COLO829 (cell line): ENCODE results near the gene B4GALT4.

ENCODE experiments used
- DNase-seq: peaks from one replicate; pipeline ENCODE4 v3.0.0; 2012; ENCODE audit warnings: low spot score

B4GALT4 gene

GRCh38 chr3:119237299-119237698, 3.4 kb downstream of the B4GALT4 start:
- DNase-seq: no peak

DNA sequence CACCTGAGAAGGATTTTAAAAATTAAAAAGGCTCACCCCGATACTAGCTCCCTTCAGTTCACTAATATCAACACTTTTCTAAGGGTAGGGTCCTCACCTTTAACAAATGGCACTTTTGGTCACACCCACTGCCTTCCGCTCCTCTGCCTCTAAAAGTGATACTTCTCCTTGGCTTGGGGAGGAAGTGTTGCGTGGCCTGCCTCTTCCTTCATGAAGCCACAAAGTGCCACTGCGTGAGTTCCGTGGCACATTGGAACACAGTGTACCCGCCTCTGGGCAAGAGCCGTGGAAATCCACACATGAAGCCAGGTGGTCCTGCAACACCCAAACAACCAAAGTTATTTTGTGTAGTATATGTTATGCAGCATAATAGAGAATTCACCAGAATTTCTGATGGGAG, 3.9 kb downstream of the B4GALT4 start:
- no peak for DNase-seq

- DNase-seq: no peak
Observed at GRCh38 chr3:119235151-119235550, 5.5 kb downstream of the B4GALT4 start.

GRCh38 chr3:119234610-119235009, 6.1 kb downstream of the B4GALT4 start:
- DNase-seq: no peak

- DNase-seq: no peak
Observed at GRCh38 chr3:119230745-119231144, 9.9 kb downstream of the B4GALT4 start.

GRCh38 chr3:119230071-119230470, 10.6 kb downstream of the B4GALT4 start:
- DNase-seq: peak; percentile 32

DNA sequence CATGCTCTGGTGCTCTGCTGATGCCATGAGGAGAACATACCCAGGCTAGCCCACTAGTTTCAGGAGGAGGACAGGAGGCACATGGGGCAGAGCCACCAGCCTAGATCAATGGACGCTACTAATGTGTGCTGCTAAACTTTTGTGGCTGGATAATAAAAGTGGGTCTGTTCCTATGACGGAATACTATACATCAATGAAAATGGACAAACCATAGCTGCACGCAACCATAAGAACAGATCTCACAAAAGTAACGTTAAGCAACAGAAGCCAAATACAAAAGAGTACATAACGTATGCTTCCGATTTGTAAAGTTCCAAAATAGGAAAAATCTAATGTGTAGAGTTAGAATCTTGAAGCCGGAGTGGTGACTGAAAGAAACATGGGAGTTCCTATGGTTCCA, 11.5 kb downstream of the B4GALT4 start:
- no peak for DNase-seq

GRCh38 chr3:119228373-119229145, 12.1 kb downstream of the B4GALT4 start:
- DNase-seq: no peak

DNA sequence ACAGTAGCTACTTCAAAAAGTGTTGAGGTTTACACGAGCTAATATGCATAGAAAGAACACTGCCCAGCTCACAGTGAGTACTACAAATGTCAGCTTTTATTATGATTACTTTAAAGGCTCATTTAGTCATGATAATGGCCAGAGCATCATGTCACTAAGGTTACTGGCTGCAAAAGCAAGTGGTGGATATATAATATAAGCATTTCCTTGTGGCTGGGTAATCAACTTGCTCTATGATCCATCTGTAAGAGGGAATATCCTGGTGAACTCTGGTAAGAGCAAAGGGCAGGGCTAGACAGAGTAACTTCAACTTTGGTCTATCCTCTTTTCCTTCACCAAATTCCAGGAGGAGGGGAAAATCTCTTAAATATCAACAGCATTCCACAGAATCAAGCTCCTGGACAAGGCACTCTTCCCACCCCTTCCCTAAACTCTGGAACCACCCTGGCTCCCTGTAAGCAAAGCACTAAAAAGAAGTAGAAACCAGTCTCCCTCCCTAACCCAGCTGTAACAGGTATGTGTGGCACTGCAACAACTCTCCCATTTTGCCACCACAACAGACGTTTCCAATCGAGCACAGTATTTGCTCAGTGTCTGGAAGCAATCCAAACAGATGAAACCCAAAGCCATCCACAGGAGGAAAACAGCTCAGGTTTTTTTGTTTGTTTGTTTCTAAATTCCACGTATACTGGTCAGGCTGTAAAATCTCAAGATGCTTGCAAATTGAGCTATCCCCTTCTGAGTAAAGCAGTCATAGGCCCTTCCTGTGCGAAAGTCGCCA, 13.4 kb downstream of the B4GALT4 start:
- no peak for DNase-seq

- DNase-seq: no peak
Observed at GRCh38 chr3:119225121-119225520, 15.6 kb downstream of the B4GALT4 start.

- DNase-seq: no peak
Observed at GRCh38 chr3:119223511-119223910, 17.2 kb downstream of the B4GALT4 start.

DNA sequence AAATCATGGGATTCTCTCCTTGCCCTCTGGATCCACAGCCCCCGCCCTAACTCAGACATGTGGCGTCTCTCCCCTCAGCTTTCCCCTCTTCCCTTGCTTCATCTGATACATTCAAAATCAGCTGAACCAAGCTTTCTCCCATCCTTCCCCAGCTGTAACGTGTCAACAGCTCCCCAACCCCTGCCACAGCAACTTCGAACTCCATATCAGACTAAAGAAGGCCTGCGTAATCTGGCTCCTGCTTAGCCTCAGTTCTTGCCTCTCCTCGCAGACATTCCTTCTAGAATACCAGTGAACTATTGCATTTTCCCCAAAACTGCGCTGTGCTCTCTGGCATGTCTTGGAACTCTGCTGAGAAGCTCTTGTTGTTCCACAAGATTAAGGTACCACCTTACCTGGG, 18.3 kb downstream of the B4GALT4 start:
- no peak for DNase-seq

GRCh38 chr3:119221779-119222320, 18.8 kb downstream of the B4GALT4 start:
- no peak for DNase-seq

DNA sequence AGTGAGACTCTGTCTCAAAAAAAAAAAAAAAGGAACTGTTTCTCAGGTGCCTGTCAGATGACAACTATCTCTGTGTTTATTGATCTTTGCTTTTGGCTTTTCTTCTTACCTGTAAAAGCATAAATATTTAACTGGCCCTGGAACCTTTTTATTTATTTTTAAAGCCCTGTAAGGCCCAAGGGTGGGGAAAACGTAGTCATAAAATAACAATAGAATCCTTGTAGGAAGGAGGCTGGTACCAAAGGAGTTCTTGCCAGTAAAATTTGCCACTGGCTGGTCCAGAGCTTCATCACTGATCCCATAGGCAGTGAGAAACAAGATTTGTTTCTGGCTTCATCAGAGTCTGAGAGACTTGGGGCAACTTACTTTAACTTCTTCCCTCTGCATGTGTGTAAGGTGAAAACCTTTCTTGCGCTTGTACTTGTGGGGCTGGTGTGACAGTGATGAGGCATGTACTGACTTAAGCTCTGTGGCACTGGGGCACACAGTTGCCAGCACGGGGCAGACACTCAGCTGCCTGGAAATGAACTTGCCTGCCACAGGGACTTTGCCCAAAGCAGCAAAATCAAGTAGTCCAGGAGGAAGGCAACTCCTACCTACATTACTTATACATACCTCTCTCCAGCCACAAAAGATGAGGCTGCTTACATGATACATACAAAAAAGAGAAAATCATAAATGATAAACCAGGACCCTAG, 19.6 kb downstream of the B4GALT4 start:
- no peak for DNase-seq

DNA sequence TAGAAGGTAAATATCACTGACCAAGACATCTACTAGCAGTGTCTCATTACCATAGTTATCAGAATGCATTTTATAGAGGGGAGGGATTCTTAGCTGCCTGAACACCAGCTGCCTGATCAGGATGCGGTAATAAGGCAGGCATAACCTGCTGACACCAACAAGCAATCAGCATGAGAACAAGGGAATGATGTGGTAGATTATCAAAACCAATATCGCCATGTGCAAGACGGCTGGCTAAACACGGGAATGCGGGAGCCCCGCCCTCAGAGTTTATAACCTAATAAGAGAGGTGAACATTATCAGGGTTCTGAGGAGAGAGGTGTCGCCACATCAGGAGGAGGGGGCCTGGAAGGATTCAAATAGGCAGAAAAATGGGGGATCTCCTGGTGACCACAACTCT, 20.5 kb downstream of the B4GALT4 start:
- DNase-seq: no peak

GRCh38 chr3:119219069-119219468, 21.6 kb downstream of the B4GALT4 start:
- DNase-seq: no peak

- no peak for DNase-seq
Observed at GRCh38 chr3:119211803-119212202, 28.9 kb downstream of the B4GALT4 start.

GRCh38 chr3:119211193-119211592, 29.5 kb downstream of the B4GALT4 start:
- DNase-seq: no peak

GRCh38 chr3:119207512-119207875, 33.2 kb downstream of the B4GALT4 start:
- DNase-seq: no peak

DNA sequence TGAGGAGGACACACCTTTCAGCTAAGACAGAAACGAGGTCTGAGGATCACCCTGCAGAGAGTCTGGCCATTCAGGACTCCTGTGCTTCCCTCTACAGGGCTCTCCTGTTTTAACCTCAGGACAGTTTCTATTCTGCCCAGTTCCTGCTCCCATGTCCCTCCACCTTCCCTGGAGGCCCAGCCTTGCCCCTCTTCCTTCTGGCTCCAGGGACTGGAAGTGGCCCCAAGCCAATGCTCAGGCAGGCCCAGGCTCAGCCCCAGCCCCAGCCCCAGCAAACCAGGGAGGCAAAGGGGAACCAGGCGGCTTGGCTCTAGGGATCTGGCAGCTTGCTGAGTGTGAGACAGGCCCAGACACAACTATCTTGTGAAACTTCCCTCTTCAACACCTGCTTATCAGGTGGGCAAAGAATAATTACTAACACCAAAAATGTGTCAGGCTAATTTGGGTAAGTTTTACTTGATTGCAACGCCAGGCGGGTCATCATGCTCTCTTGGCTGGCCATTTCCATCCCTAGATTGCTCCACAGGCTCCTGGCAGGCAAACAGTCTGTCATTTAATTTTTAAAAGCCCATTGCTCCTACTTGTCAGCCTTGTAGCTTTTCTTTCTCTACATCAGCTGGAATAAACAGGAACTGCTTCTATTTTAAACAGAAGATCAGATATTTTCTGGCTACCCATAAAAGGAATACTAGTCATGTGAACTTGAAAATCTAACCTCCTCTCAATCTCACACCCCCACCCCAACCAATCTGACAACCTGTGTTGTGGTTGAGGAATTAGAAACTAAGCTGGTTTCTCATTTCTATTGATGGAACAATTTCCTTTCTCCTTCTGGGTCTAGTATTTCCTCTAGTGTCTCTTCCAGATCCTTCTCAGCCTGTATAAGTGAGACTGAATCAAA, 33.8 kb downstream of the B4GALT4 start:
- DNase-seq: no peak

- no peak for DNase-seq
Observed at GRCh38 chr3:119205685-119206084, 35.0 kb downstream of the B4GALT4 start.

GRCh38 chr3:119205209-119205608, 35.5 kb downstream of the B4GALT4 start:
- DNase-seq: no peak
